ENCODE data around the gene HOXA6. TPM values are rescaled to one million over a fixed set of nuclear protein-coding genes. Genes with fewer than 3 reads are reported as not detected.

Gene HOXA6
- polyA plus RNA-seq, 1 donor from 2014 or later = not detected

GRCh38 chr7:27160546-27161213 lies 13.1 kb upstream of the HOXA6 start:
- peak overlapping the region; percentile 76 for H3K4me3 ChIP-seq (ENCODE audit: low read length)
- peak overlapping the region; percentile 76 for H3K4me2 ChIP-seq (ENCODE audit: low read length)
- H3K27me3 ChIP-seq (ENCODE audit: insufficient read depth, low read depth, low read length) = peaks cover 99% of the 10 kb centered on the region
- no peak overlapping the region for H3K27ac ChIP-seq (ENCODE audit: low read length)
- H4K20me1 ChIP-seq (ENCODE audit: insufficient read depth) = no peaks in the 10 kb centered on the region
- H3K9me2 ChIP-seq (ENCODE audit: insufficient read depth, low read length) = no peaks in the 10 kb centered on the region
- peak overlapping the region; percentile 73 for H2AFZ ChIP-seq (ENCODE audit: low read depth, low read length)
- no peaks in the 10 kb centered on the region for H3K36me3 ChIP-seq (ENCODE audit: insufficient read depth, low read length)
- TF ChIP-seq CTCF (IDR thresholded peaks at IDR 0.05; ENCODE audit: poor library complexity, severe bottlenecking) (peak; percentile 98), TAF1 (IDR thresholded peaks at IDR 0.05; ENCODE audit: low read depth) (no peak), RAD21 (conservative IDR thresholded peaks at IDR 0.05) (peak; percentile 99), EP300 (conservative IDR thresholded peaks at IDR 0.05; ENCODE audit: poor library complexity, severe bottlenecking) (peak; percentile 24), POLR2AphosphoS5 (IDR thresholded peaks at IDR 0.05) (no peak), EZH2 (IDR thresholded peaks at IDR 0.05; ENCODE audit: borderline replicate concordance, insufficient read depth, low read length, poor library complexity, severe bottlenecking) (no peak), MXI1 (conservative IDR thresholded peaks at IDR 0.05; ENCODE audit: poor library complexity, severe bottlenecking) (peak; percentile 27), SMC3 (conservative IDR thresholded peaks at IDR 0.05; ENCODE audit: poor library complexity) (peak; percentile 98)
- TF ChIP-seq, protein P1, sequence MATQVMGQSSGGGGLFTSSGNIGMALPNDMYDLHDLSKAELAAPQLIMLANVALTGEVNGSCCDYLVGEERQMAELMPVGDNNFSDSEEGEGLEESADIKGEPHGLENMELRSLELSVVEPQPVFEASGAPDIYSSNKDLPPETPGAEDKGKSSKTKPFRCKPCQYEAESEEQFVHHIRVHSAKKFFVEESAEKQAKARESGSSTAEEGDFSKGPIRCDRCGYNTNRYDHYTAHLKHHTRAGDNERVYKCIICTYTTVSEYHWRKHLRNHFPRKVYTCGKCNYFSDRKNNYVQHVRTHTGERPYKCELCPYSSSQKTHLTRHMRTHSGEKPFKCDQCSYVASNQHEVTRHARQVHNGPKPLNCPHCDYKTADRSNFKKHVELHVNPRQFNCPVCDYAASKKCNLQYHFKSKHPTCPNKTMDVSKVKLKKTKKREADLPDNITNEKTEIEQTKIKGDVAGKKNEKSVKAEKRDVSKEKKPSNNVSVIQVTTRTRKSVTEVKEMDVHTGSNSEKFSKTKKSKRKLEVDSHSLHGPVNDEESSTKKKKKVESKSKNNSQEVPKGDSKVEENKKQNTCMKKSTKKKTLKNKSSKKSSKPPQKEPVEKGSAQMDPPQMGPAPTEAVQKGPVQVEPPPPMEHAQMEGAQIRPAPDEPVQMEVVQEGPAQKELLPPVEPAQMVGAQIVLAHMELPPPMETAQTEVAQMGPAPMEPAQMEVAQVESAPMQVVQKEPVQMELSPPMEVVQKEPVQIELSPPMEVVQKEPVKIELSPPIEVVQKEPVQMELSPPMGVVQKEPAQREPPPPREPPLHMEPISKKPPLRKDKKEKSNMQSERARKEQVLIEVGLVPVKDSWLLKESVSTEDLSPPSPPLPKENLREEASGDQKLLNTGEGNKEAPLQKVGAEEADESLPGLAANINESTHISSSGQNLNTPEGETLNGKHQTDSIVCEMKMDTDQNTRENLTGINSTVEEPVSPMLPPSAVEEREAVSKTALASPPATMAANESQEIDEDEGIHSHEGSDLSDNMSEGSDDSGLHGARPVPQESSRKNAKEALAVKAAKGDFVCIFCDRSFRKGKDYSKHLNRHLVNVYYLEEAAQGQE (IDR thresholded peaks at IDR 0.05; ENCODE audit: borderline replicate concordance) = no peak
- peaks cover 32% of the 10 kb centered on the region for H3K9me3 ChIP-seq (ENCODE audit: low read length)
- peak overlapping the region; percentile 45 for H3K9ac ChIP-seq (ENCODE audit: low read length)
- H3F3A ChIP-seq (ENCODE audit: insufficient read depth, low read length, poor library complexity, severe bottlenecking) = no peaks in the 10 kb centered on the region
- no peaks in the 10 kb centered on the region for H3K79me2 ChIP-seq (replicated peaks; ENCODE audit: insufficient read depth, low read length)

- Histone ChIP-seq H3F3A (ENCODE audit: insufficient read depth, low read length, poor library complexity, severe bottlenecking) (no peaks in the 10 kb centered on the region), H3K4me3 (ENCODE audit: low read length) (peak overlapping the region; percentile 76), H2AFZ (ENCODE audit: low read depth, low read length) (no peak overlapping the region), H3K4me2 (ENCODE audit: low read length) (no peak overlapping the region), H3K27me3 (ENCODE audit: insufficient read depth, low read depth, low read length) (peaks cover 99% of the 10 kb centered on the region), H3K79me2 (replicated peaks; ENCODE audit: insufficient read depth, low read length) (no peaks in the 10 kb centered on the region), H4K20me1 (ENCODE audit: insufficient read depth) (no peaks in the 10 kb centered on the region), H3K9ac (ENCODE audit: low read length) (no peak overlapping the region), H3K36me3 (ENCODE audit: insufficient read depth, low read length) (no peaks in the 10 kb centered on the region), H3K9me3 (ENCODE audit: low read length) (peaks cover 32% of the 10 kb centered on the region), H3K9me2 (ENCODE audit: insufficient read depth, low read length) (no peaks in the 10 kb centered on the region), H3K27ac (ENCODE audit: low read length) (no peak overlapping the region)
- TF ChIP-seq EP300 (conservative IDR thresholded peaks at IDR 0.05; ENCODE audit: poor library complexity, severe bottlenecking) (no peak), EZH2 (IDR thresholded peaks at IDR 0.05; ENCODE audit: borderline replicate concordance, insufficient read depth, low read length, poor library complexity, severe bottlenecking) (no peak), MXI1 (conservative IDR thresholded peaks at IDR 0.05; ENCODE audit: poor library complexity, severe bottlenecking) (no peak), TAF1 (IDR thresholded peaks at IDR 0.05; ENCODE audit: low read depth) (no peak), RAD21 (conservative IDR thresholded peaks at IDR 0.05) (no peak), POLR2AphosphoS5 (IDR thresholded peaks at IDR 0.05) (no peak), CTCF (IDR thresholded peaks at IDR 0.05; ENCODE audit: poor library complexity, severe bottlenecking) (no peak), SMC3 (conservative IDR thresholded peaks at IDR 0.05; ENCODE audit: poor library complexity) (no peak)
- TF ChIP-seq, protein P1 (IDR thresholded peaks at IDR 0.05; ENCODE audit: borderline replicate concordance) = no peak
These were observed 12.6 kb upstream of the HOXA6 start for GRCh38 chr7:27160145-27160545.

Measured in neural cell (in vitro differentiated cells).